ENCODE measurements around the gene RUSF1.

- no peak for TF ChIP-seq CTCF (IDR thresholded peaks at IDR 0.05 in 2 of 3, conservative IDR thresholded peaks at IDR 0.05 in 1 of 3; ENCODE audit: insufficient read depth in 2 of 3, low read depth in 1 of 3, low read length in 3 of 3)
- TF ChIP-seq HMGXB4 (CRISPR knock-in tag; IDR thresholded peaks at IDR 0.05): no peak
- TF ChIP-seq RAD21 (CRISPR knock-in tag; conservative IDR thresholded peaks at IDR 0.05 in 1 of 2, IDR thresholded peaks at IDR 0.05 in 1 of 2): no peak
- no peak for TF ChIP-seq ESRRA (IDR thresholded peaks at IDR 0.05; ENCODE audit: borderline replicate concordance, low read depth)
- TF ChIP-seq JUND (IDR thresholded peaks at IDR 0.05; ENCODE audit: borderline replicate concordance, low read depth, low read length): no peak
- no peak for TF ChIP-seq JUND (tag; IDR thresholded peaks at IDR 0.05; ENCODE audit: borderline replicate concordance, low read depth, low read length)
- no peak for TF ChIP-seq POLR2AphosphoS5 (IDR thresholded peaks at IDR 0.05; ENCODE audit: control insufficient read depth, insufficient read depth, low read depth, low read length)
- no peak for TF ChIP-seq CREB1 (IDR thresholded peaks at IDR 0.05)
- no peak for TF ChIP-seq CREB1 (CRISPR knock-in tag; IDR thresholded peaks at IDR 0.05)
- TF ChIP-seq JUNB (CRISPR knock-in tag; conservative IDR thresholded peaks at IDR 0.05): no peak
- no peak for TF ChIP-seq HDAC2 (IDR thresholded peaks at IDR 0.05)
- no peak for TF ChIP-seq NUFIP1 (IDR thresholded peaks at IDR 0.05; ENCODE audit: partially characterized antibody)
These were observed 51.2 kb downstream of the RUSF1 start for GRCh38 chr16:31456988-31457360.

Measured in K562 (cell line).